ENCODE measurements around the gene RERE.

- TF ChIP-seq SIN3A (IDR thresholded peaks at IDR 0.05; ENCODE audit: borderline replicate concordance, low read depth, low read length) (no peak), EP300 (IDR thresholded peaks at IDR 0.05; ENCODE audit: borderline replicate concordance in 1 of 2, low read depth in 1 of 2, low read length in 1 of 2) (no peak), RCOR1 (IDR thresholded peaks at IDR 0.05; ENCODE audit: low read length) (no peak), EZH2phosphoT487 (IDR thresholded peaks at IDR 0.05; ENCODE audit: borderline replicate concordance, low read depth) (no peak), POLR2AphosphoS5 (IDR thresholded peaks at IDR 0.05; ENCODE audit: low read depth, low read length) (no peak)
- TF ChIP-seq, protein P1, sequence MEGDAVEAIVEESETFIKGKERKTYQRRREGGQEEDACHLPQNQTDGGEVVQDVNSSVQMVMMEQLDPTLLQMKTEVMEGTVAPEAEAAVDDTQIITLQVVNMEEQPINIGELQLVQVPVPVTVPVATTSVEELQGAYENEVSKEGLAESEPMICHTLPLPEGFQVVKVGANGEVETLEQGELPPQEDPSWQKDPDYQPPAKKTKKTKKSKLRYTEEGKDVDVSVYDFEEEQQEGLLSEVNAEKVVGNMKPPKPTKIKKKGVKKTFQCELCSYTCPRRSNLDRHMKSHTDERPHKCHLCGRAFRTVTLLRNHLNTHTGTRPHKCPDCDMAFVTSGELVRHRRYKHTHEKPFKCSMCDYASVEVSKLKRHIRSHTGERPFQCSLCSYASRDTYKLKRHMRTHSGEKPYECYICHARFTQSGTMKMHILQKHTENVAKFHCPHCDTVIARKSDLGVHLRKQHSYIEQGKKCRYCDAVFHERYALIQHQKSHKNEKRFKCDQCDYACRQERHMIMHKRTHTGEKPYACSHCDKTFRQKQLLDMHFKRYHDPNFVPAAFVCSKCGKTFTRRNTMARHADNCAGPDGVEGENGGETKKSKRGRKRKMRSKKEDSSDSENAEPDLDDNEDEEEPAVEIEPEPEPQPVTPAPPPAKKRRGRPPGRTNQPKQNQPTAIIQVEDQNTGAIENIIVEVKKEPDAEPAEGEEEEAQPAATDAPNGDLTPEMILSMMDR (IDR thresholded peaks at IDR 0.05), result no peak
- TF ChIP-seq, protein P2, sequence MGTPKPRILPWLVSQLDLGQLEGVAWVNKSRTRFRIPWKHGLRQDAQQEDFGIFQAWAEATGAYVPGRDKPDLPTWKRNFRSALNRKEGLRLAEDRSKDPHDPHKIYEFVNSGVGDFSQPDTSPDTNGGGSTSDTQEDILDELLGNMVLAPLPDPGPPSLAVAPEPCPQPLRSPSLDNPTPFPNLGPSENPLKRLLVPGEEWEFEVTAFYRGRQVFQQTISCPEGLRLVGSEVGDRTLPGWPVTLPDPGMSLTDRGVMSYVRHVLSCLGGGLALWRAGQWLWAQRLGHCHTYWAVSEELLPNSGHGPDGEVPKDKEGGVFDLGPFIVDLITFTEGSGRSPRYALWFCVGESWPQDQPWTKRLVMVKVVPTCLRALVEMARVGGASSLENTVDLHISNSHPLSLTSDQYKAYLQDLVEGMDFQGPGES (IDR thresholded peaks at IDR 0.05; ENCODE audit: low read depth, low read length), result no peak
- TF ChIP-seq, protein P3, sequence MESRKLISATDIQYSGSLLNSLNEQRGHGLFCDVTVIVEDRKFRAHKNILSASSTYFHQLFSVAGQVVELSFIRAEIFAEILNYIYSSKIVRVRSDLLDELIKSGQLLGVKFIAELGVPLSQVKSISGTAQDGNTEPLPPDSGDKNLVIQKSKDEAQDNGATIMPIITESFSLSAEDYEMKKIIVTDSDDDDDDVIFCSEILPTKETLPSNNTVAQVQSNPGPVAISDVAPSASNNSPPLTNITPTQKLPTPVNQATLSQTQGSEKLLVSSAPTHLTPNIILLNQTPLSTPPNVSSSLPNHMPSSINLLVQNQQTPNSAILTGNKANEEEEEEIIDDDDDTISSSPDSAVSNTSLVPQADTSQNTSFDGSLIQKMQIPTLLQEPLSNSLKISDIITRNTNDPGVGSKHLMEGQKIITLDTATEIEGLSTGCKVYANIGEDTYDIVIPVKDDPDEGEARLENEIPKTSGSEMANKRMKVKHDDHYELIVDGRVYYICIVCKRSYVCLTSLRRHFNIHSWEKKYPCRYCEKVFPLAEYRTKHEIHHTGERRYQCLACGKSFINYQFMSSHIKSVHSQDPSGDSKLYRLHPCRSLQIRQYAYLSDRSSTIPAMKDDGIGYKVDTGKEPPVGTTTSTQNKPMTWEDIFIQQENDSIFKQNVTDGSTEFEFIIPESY (IDR thresholded peaks at IDR 0.05; ENCODE audit: borderline replicate concordance, low read depth), result no peak
- TF ChIP-seq, protein P4, sequence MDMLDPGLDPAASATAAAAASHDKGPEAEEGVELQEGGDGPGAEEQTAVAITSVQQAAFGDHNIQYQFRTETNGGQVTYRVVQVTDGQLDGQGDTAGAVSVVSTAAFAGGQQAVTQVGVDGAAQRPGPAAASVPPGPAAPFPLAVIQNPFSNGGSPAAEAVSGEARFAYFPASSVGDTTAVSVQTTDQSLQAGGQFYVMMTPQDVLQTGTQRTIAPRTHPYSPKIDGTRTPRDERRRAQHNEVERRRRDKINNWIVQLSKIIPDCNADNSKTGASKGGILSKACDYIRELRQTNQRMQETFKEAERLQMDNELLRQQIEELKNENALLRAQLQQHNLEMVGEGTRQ (IDR thresholded peaks at IDR 0.05; ENCODE audit: borderline replicate concordance, low read depth, low read length), result no peak
Observed at GRCh38 chr1:8639148-8639547, 178.3 kb downstream of the RERE start.

All from SK-N-SH (cell line).